NT2/D1 (cell line): Measurements from ENCODE around the gene SNAPC2.

Experiments
- YY1 ChIP-seq: IDR thresholded peaks from 2 replicates; pipeline ENCODE4 v1.6.1; 2011; ENCODE audit not compliant: insufficient read length, insufficient read depth
- ZNF274 ChIP-seq: IDR thresholded peaks from 2 replicates; pipeline ENCODE4 v1.6.1; 2011; ENCODE audit warnings: mild to moderate bottlenecking, low read depth, low read length

DNA sequence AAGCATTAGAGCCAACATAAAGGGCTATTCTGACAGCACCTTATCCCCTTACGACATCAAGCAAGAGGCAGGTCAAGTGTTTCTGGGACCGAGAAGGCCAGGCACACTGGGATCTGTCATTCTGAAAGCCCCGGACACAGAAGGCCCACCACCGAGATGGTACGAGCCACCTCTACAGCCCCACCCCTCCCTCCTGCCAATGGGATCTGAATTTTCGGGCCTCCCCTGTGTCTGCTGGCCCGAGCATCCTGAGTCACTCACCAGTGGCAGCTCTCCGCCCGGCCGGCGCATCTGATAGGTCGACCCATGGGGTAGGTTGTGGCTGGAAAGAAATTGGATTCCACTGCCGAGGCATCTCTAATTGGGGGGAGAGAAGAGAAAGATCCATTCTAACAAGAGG lies 20.7 kb downstream of the SNAPC2 start:
- TF ChIP-seq ZNF274 (no peak), YY1 (no peak)
